Activated naive CD8-positive, alpha-beta T cell (primary cell): Measurements from ENCODE around the gene SEPHS1.

Experiments used
- H3K27ac Mint-ChIP-seq: one replicate; pipeline ENCODE4 v1.8.0; 2021; ENCODE audit warnings: mixed read lengths
- H3K27me3 Mint-ChIP-seq: one replicate; pipeline ENCODE4 v1.8.0; 2021; ENCODE audit warnings: mixed read lengths
- H3K36me3 Mint-ChIP-seq: one replicate; pipeline ENCODE4 v1.8.0; 2021; ENCODE audit warnings: mixed read lengths
- H3K4me1 Mint-ChIP-seq: one replicate; pipeline ENCODE4 v1.8.0; 2021; ENCODE audit warnings: low read depth, mixed read lengths
- H3K4me3 Mint-ChIP-seq: one replicate; pipeline ENCODE4 v1.8.0; 2021; ENCODE audit warnings: mild to moderate bottlenecking, mixed read lengths
- H3K9me3 Mint-ChIP-seq: one replicate; pipeline ENCODE4 v1.8.0; 2021; ENCODE audit warnings: low read depth, mixed read lengths

The SEPHS1 gene

DNA sequence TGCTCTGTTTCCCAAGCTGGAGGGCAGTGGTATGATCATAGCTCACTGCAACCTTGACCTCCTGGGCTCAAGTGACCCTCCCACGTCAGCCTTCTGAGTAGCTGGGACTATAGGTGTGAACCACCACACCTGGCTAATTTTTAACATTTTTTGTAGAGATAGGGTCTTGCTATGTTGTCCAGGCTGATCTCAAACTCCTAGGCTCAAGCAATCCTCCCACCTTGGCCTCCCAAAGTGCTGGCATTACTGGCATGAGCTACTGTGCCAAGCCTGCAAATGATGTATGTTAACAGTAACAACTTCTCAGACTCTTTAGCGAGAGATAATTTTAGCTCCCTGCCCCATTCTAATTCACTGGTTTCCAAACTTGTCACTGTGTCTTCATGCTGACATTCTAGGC, 27.7 kb upstream of the SEPHS1 start:
- Mint-ChIP-seq H3K4me1 (no peaks in the 10 kb centered on the region), H3K36me3 (no peaks in the 10 kb centered on the region), H3K27me3 (peaks cover 7% of the 10 kb centered on the region)

DNA sequence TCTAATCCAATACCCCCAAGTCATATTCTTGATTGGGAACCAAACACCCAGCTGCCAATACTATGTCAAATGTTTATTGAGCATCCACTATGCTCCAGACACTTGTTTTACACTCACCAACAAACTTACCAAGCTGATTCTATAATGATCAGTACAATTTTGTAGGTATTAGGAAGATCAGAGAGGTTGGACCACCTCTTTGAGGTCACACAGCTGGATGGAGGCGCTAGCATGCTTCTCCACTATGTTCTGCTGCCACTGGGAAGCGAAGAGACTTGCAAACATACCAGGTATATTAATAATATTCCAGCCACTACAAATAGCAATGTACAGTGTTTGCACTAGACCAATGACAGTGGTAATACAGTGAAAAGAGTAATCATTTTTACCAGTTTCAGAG, 25.6 kb upstream of the SEPHS1 start:
- H3K4me3 Mint-ChIP-seq, result no peak overlapping the region
- no peak overlapping the region for H3K27ac Mint-ChIP-seq
- H3K27me3 Mint-ChIP-seq, result peaks cover 2% of the 10 kb centered on the region
- H3K36me3 Mint-ChIP-seq, result no peaks in the 10 kb centered on the region
- no peaks in the 10 kb centered on the region for H3K4me1 Mint-ChIP-seq
- H3K9me3 Mint-ChIP-seq, result no peaks in the 10 kb centered on the region

More for the DNA sequence above, 27.7 kb upstream of the SEPHS1 start:
- no peak overlapping the region for H3K4me3 Mint-ChIP-seq
- no peak overlapping the region for H3K27ac Mint-ChIP-seq
- no peaks in the 10 kb centered on the region for H3K9me3 Mint-ChIP-seq

DNA sequence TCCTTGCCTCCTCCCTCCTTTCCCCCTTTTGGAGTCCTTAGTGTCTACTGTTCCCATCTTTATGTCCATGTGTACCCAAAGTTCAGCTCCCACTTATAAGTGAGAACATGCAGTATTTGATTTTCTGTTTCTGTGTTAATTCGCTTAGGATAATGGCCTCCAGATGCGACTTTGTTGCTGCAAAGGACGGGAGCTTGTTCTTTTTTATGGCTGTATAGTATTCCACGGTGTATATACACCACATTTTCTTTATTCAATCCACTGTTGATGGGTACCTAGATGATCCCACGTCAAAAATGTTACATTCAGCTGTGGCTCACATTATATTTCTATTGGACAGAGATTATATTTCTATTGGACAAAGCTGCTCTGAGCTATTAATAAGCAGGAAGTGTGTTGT, 24.4 kb upstream of the SEPHS1 start:
- H3K9me3 Mint-ChIP-seq, result no peaks in the 10 kb centered on the region
- no peak overlapping the region for H3K27ac Mint-ChIP-seq
- H3K4me3 Mint-ChIP-seq, result no peak overlapping the region
- no peaks in the 10 kb centered on the region for H3K36me3 Mint-ChIP-seq
- no peaks in the 10 kb centered on the region for H3K4me1 Mint-ChIP-seq
- no peaks in the 10 kb centered on the region for H3K27me3 Mint-ChIP-seq

DNA sequence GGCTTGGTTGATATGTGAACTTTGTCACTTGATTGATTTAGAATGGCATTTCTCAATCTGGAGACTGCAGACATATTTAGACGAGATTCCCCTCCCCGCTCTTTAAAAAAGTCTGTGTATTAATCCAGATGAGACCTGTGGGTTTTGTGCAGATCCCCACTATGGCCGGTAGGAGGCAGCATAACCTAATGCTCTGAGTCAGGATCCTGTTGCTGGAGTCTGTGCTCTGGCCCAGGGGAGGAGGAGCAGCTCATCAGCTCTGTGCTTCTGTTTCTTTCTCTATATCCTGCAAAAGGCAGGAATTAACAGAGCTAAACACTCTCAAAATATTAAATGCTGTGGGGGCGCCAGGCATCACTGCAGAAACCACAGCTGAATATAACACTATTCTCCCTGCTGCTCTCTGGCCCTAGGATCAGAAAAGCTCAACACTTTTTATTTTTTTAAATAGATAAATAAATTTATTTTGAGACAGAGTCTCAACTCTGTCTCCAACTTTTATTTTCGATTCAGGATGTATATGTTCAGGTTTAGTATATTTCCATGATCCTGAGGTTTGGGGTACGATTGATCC, 23.9 kb upstream of the SEPHS1 start:
- Mint-ChIP-seq H3K27ac (no peak overlapping the region), H3K4me1 (no peaks in the 10 kb centered on the region), H3K4me3 (no peak overlapping the region), H3K27me3 (no peaks in the 10 kb centered on the region), H3K9me3 (no peaks in the 10 kb centered on the region), H3K36me3 (no peaks in the 10 kb centered on the region)

DNA sequence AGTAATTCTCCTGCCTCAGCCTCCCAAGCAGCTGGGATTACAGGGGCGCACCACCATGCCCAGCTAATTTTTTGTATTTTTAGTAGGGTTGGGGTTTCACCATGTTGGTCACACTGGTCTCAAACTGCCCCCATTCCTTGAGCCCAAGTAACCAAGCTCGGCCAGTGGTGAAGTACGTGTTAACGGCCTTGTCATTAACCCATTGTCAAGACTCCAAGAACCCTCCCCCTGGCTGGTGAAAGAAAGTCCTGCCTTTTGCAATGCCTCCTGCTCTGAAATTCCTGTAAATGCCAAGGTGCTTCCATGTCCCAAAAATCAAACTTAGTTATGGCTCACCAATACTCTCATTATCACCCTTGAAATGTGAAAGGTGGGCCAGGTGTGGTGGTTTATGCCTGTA, 18.8 kb upstream of the SEPHS1 start:
- Mint-ChIP-seq H3K36me3 (no peaks in the 10 kb centered on the region), H3K4me3 (no peak overlapping the region), H3K27ac (no peak overlapping the region), H3K27me3 (no peaks in the 10 kb centered on the region), H3K9me3 (no peaks in the 10 kb centered on the region), H3K4me1 (no peaks in the 10 kb centered on the region)

DNA sequence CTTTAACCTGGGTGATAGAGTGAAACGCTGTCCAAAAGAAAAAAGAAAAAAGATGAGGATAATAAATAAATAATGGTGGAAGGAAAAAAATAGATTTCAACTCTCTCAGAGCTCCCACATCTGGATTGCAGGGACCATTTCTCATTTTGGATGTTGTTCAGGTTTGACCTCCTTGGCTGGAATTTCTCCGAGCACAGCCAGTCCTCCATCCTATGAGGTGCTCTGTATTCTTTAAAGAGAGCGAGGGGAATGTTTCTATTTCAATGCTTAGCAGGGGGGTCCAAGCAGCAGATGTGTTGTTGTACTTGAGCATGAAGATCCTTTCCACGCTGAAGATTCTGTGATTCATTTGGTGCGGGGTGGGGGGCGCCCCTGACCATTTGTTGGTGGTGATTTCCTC, 17.7 kb upstream of the SEPHS1 start:
- no peak overlapping the region for H3K27ac Mint-ChIP-seq
- no peaks in the 10 kb centered on the region for H3K4me1 Mint-ChIP-seq
- H3K4me3 Mint-ChIP-seq, result no peak overlapping the region
- no peaks in the 10 kb centered on the region for H3K27me3 Mint-ChIP-seq
- no peaks in the 10 kb centered on the region for H3K9me3 Mint-ChIP-seq
- H3K36me3 Mint-ChIP-seq, result no peaks in the 10 kb centered on the region

DNA sequence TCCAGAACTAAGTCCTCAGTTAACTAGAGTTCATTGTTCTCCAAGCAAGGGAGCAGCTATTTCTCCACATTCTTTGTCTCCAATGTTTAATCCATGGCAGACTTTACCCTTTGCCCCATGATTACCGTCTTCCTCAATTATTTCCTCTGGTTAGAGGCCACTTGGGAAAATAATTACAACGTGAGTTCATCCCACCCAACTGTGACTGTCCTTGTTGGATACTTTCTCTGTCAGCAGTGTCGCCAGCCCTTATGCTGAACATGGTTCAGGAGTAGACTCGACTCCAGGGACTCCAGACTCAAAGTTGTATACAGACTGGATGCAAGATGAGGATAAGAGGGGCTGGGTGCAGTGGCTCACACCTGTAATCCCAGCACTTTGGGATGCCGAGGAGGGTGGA, 17.1 kb upstream of the SEPHS1 start:
- Mint-ChIP-seq H3K36me3 (no peaks in the 10 kb centered on the region), H3K27me3 (no peaks in the 10 kb centered on the region), H3K27ac (no peak overlapping the region), H3K4me1 (no peaks in the 10 kb centered on the region), H3K9me3 (no peaks in the 10 kb centered on the region), H3K4me3 (no peak overlapping the region)

DNA sequence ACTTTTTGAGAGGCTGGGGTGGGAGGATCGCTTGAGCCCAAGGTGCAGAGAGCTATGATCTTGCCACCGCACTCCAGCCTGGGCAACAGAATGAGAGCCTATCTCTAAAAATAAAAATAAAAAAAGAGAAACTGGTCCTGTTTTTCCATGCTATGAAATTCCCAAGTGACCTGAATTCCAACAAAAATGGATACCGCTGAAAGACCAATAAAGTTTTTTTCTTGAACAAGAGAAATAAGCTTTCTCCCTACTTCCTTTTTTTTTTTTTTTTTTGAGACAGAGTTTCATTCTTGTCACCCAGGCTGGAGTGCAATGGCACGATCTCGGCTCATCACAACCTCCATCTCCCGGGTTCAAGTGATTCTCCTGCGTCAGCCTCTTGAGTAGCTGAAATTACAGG, 12.5 kb upstream of the SEPHS1 start:
- no peak overlapping the region for H3K4me3 Mint-ChIP-seq
- no peaks in the 10 kb centered on the region for H3K36me3 Mint-ChIP-seq
- no peak overlapping the region for H3K27ac Mint-ChIP-seq
- H3K27me3 Mint-ChIP-seq, result peaks cover 4% of the 10 kb centered on the region
- no peaks in the 10 kb centered on the region for H3K9me3 Mint-ChIP-seq
- no peaks in the 10 kb centered on the region for H3K4me1 Mint-ChIP-seq

DNA sequence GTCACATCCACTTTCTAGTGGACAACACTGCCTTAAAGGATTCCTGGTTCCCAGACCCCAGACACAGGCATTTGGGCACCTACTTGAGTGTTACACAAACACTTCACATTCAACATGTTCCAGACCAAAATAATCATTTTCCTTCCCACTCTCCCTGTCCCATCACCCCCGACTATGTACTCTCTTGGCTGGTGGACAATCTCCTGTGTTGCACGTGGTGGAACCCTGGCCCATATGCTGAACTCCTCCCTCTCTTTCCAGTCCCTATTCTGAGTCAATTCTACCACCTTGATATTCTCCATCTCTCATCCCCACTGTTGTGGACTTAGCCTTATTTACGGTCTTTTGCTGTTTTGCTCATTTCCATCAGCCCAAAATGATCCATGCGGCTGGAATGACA, 8.3 kb upstream of the SEPHS1 start:
- Mint-ChIP-seq H3K27ac (no peak overlapping the region), H3K4me1 (peaks cover 16% of the 10 kb centered on the region), H3K27me3 (peaks cover 4% of the 10 kb centered on the region), H3K4me3 (no peak overlapping the region), H3K9me3 (no peaks in the 10 kb centered on the region), H3K36me3 (no peaks in the 10 kb centered on the region)

DNA sequence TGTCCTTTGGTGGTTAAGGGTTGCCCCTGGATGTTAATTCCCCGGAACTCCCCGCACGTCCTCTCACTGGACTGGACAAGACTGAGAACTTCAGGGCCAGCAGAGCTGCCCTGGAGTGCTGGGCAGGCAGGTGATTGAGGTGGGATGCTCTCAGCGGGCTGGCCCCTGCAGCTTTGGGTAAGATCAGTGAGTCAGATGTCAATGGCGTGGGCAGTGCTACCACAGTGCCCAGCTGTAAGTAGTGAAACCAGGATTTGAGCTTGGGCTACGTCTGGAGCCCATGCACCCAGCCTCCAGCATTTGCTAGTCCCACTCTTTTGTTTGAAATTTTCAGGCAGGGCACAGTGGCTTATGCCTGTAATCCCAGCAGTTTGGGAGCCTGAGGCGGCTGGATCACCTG, 6.7 kb upstream of the SEPHS1 start:
- H3K27ac Mint-ChIP-seq, result no peak overlapping the region
- no peaks in the 10 kb centered on the region for H3K9me3 Mint-ChIP-seq
- peaks cover 32% of the 10 kb centered on the region for H3K4me1 Mint-ChIP-seq
- H3K27me3 Mint-ChIP-seq, result peaks cover 4% of the 10 kb centered on the region
- H3K36me3 Mint-ChIP-seq, result no peaks in the 10 kb centered on the region
- H3K4me3 Mint-ChIP-seq, result no peak overlapping the region

DNA sequence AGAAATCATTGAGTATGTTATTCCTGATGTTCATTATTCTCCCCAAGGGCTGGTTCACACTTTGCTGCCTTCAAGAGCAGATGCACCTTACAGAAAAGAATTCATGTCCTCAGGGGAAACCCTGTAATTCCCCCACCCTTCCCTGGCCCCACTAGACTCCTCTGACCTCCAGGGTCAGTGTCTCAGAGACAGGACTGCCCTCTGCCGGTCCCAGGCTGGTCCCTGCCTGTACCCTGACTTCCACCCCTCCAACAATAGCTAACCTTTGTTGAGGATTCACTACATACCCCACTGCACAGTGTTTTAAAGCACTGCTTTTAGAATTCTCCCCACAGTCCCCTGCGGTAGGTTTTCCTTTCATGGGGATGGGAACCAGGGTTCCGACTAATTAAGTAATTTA, 4.4 kb upstream of the SEPHS1 start:
- Mint-ChIP-seq H3K27me3 (peaks cover 4% of the 10 kb centered on the region), H3K4me1 (peaks cover 39% of the 10 kb centered on the region), H3K27ac (peak overlapping the region; percentile 84), H3K36me3 (no peaks in the 10 kb centered on the region), H3K9me3 (no peaks in the 10 kb centered on the region), H3K4me3 (peak overlapping the region; percentile 69)

DNA sequence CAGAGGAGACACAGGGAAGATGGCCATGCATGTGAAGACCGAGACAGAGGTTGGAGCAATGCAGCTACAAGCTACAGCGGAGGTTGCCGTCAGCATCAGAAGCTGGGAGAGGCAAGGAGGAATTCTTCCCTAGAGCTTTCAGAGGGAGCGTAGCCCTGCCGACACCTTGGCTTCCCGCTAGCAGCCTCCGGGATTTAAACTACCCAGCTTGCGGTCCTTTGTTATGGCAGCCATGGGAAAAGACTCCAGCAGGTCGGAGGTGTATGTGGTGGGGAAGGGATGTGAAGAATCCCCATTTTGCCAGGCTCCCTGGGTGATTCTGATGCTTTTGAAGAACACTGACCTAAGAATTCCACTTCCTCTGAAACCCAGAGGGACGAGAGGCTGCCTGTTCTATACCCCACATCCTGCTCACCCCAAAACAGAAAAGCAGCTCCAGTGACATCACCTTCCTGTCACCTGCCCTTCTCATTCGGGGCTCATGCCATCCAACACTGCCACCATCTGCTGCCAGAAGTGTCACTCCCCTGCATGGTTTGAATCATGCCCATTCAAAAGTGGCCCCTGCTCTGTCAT, 3.3 kb upstream of the SEPHS1 start:
- peaks cover 43% of the 10 kb centered on the region for H3K4me1 Mint-ChIP-seq
- H3K27me3 Mint-ChIP-seq, result peaks cover under 1% of the 10 kb centered on the region
- H3K27ac Mint-ChIP-seq, result peak overlapping the region; percentile 84
- peak overlapping the region; percentile 92 for H3K4me3 Mint-ChIP-seq
- H3K9me3 Mint-ChIP-seq, result no peaks in the 10 kb centered on the region
- no peaks in the 10 kb centered on the region for H3K36me3 Mint-ChIP-seq

DNA sequence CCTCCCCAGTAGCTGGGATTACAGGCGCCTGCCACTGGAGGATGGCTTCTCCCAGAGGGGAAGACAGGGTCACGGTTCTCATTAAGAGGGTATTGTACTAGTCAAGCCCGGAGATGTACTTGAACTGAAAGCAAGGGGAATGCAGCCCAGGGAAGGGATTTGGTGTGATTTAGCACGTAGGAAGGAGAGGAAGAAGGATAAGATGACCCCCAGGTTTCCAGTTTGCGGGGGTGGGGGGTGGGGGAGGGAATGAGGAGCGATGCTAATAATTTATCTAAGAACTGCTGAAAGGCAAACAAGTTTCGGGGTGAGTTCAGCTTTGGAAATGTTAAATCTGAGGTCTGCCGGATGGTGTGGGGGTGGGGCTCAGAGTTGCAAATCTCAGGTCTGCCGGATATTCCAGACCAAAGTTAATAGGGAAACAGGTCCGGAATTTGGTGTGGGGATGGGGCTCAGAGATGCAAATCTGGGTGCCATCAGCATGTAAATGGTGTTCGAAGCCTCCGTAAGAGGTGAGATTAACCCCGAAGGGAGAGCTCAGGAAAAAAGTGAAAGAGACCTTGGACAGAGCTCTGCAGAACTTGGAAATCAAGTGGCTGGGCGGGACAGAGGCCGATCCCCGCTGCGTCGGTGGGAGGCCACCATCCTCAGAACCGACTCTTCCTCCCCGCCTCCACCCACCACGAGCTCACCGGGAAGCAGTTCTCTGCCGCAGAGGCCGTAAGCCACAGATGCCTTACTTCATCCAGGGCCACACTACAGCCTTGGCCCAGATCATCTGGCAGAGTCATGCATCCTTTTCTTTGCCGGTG, 1.6 kb upstream of the SEPHS1 start:
- peak overlapping the region; percentile 92 for H3K4me3 Mint-ChIP-seq
- no peaks in the 10 kb centered on the region for H3K9me3 Mint-ChIP-seq
- no peaks in the 10 kb centered on the region for H3K27me3 Mint-ChIP-seq
- peak overlapping the region; percentile 84 for H3K27ac Mint-ChIP-seq
- H3K4me1 Mint-ChIP-seq, result peaks cover 59% of the 10 kb centered on the region
- H3K36me3 Mint-ChIP-seq, result no peaks in the 10 kb centered on the region

DNA sequence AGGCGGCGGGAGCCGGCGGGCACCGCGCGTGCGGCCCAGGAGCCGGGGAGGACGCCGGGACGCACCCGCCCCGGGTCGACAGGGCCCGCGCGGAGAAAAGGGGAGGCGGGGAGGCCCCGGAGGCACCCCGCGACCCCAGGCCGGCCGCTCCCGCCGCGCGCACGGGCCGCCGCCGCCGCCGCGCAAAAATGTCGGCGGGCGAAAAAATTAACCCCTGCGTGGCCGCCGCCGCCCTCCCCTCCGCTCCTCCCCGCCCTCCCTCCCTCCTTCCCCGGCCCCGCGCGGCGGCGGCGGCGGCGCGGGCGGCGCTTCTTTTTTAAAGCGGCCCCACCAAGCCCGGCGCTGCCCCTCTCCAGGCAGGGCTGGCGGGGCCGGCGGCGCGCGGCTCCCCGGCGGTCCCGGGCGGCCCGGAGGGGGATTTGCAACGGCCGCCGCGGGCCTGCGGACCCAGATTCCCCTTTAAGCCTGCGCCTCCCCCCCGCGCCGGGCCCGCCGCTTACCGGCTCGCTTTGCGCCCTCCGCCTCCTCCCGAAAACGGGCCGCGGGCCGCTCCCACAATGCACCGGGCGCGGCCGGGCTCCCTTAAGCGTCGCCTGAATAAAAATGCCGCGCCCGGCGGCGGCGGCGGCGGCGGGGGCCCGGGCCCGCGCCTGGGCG, 465 bp downstream of the SEPHS1 start:
- Mint-ChIP-seq H3K27ac (no peak overlapping the region), H3K9me3 (no peaks in the 10 kb centered on the region), H3K36me3 (no peaks in the 10 kb centered on the region), H3K4me1 (peaks cover 66% of the 10 kb centered on the region), H3K27me3 (no peaks in the 10 kb centered on the region), H3K4me3 (no peak overlapping the region)

DNA sequence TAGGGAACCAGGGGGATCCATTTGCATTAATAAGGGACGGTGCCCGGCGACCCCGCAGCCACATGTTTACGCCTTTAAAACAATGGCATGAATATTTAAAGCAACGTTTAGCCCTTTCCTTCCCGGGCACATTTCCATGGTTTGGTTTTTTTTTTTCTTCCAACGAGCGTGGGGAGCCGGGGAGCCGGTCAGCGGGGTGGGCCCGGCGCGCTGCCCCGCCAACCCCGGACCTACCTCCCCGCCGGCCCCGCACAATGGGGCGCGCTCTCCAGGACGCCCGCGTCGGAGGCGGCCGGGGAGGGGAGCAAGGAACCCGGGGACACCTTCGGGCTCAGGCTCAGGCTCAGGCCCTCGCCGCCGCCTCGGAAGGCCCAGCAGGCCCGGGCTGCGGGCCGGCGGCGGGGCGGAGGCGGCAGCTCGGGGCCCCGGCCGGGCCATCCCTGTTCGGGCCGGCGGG, 1.0 kb downstream of the SEPHS1 start:
- peak overlapping the region; percentile 91 for H3K27ac Mint-ChIP-seq
- peaks cover 61% of the 10 kb centered on the region for H3K4me1 Mint-ChIP-seq
- H3K9me3 Mint-ChIP-seq, result no peaks in the 10 kb centered on the region
- H3K4me3 Mint-ChIP-seq, result peak overlapping the region; percentile 88
- H3K36me3 Mint-ChIP-seq, result no peaks in the 10 kb centered on the region
- no peaks in the 10 kb centered on the region for H3K27me3 Mint-ChIP-seq
